ENCODE measurements around the gene CCDC50. TPM values are rescaled to one million over a fixed set of nuclear protein-coding genes. Genes with fewer than 3 reads are reported as not detected.

CCDC50 gene
- polyA plus RNA-seq, 5 donors: 45.3 to 83.8 (median 66.8) TPM

DNA sequence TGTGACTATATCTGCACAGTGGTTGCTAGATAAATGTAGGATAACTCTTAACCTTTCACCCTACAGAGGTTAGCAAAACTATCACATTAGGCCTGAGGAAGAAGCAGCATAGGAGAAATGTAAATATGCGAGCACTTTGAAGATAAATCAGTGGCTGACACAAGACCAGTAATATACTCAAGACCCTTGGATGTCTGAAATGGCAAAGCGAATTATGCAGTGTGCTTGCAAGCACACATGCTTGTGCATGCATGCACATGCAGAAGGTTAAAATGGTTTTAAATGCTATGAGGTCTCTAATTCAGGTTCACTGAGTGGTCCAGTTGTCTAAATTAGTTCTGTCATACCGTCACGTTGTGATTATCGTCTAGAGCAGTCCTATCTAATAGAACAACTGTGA lies 14.7 kb downstream of the CCDC50 start:
- DNase-seq: no peak

DNA sequence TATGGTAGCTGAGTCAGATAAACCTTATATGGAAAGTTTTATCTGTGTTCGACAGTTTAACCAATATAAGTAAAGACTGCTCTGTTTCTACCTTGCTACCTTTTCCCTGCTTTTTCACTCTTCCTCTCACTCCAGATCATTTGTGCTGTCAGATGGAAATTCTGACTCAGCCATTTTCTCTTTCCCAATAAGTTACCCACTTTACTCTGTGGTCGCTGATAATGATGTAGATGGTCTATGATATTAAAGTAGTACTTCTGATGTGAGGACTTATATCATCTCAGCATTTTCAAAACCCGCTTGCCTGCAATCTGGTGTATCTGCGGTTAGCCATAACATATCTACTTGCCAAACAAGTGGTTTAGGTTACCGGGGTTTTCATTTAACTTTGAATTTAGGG lies 16.1 kb downstream of the CCDC50 start:
- DNase-seq: no peak

DNA sequence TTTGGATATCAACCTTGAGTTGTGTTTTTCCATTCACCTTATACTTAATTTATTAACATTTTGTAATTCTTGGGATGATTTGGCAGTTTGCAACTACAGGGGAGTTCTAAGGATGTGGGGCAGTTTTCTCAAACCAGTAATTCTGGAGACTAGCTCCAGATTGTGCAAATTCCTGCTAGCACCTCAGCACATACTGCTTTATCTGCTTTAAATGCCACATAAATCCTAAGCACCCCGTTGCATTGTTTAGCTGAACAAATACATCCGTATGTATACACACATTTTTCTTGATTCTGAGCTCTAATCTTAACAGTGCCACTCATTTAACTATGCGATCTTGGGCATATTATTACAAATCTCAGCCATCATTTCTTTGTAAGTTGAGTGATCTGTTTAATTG lies 18.0 kb downstream of the CCDC50 start:
- no peak for DNase-seq

DNA sequence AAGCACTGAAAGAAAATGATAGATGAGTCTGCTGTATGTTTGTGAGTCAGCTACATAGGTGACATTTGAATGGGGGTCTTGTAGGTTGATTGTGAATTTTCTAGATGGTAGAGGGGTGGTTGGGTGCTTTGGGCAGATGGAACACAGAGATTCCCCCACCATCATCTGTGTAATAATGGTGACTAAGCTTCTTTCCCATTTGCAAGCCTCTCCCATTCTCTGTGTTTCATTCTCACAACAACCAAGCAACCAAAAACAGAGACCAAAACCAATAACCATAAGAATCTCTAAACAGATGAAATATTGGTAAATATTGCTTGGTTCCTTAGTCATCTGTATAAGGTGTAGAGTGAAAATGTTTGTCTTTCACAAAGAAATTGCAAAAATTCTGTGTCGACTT lies 18.9 kb downstream of the CCDC50 start:
- no peak for DNase-seq

- peak in 1 of 2 donors; percentile 20 for DNase-seq
These were observed 21.3 kb downstream of the CCDC50 start for GRCh38 chr3:191350396-191351090.

DNA sequence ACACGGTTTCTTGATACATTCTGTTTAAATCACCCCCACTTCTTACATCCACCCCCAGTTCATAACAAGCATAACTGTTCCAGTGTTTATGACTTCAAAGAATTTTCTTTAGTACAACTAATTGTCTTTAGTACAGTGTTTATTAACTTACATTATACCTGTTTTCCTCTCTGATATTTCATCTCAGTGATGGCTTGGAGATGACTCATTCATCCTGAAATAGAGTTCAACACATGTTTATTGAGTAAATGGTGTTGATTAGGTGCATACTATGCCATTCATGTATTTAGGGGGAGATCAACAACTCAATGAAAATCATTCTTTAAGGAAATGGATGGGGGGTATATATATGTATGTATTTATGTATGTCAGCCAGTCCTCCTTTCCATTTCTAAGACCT lies 22.8 kb downstream of the CCDC50 start:
- DNase-seq: no peak

GRCh38 chr3:191353022-191353777 lies 24.0 kb downstream of the CCDC50 start:
- no peak for DNase-seq

DNA sequence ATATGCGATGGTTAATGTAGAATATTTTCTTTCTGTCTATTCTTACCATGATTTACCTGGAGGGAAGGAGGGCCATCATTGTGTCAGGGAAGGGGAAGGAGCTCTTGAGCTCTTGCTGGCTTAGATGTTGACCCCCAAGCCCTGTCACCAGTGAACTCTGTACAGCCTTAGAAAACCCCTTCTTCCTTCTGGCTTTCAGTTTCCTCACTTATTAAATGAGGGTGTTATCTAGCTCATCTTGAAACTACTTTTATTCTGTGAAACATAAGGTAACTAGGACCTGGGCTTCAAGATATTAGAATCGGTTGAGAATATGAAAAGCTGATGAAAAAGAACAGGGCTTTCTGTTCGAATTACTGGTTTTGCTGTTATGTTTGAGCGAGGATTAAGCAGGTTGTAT lies 26.2 kb downstream of the CCDC50 start:
- no peak for DNase-seq

- DNase-seq: no peak
These were observed 27.6 kb downstream of the CCDC50 start for GRCh38 chr3:191356631-191357439.

DNA sequence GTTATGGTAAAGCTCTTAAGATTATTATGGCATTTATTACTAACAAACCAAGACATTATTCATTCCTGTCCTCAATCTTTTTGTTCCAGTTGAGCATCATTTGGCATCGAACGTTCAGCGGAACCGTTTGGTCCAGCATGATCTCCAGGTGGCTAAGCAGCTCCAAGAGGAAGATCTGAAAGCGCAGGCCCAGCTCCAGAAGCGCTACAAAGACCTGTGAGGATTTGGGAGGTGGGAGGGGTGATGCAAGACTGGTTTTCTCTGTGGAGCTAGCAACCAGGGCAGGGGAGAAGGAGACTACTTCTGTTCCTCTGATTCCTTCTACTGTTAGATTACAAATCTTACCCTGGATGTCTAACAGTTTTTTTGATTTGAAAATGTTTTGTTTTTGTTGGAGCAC lies 28.7 kb downstream of the CCDC50 start:
- no peak for DNase-seq

DNA sequence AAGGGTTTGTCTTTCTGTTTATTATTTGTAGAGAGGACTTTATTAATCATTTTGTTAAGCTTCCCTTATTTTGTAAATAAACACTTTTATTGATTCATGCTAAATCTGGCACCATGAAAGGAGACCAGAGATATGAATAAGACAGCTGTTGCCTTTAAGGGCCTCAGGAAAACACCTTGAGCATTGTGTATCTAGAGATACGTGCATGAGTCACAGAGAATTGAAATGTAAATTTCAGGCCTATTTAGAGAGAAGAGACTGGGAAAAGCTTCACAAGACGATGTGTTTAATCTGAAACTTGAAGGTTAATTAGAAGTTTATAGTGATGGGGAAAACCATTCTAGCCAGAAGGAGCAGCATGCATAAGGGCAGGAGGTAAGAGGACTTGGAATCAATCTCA lies 29.7 kb downstream of the CCDC50 start:
- DNase-seq: no peak

DNA sequence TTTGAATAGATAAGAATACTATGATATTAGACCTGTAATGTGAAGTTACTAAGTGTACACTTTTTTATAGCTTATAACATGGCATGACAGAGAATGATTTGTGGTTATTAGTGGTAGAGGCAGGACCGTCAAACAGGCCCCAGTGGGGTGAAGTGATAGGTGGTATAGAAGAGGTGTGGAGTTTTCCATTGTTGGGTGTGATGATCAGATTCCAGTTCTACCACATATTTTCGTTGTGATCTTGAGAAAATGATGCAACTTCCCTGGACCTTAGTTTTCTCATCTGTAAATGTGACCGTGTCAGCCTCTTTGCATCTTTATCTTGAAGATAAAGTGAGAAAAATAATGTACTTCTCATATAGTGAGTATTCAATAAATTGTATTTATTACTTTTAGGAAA lies 31.4 kb downstream of the CCDC50 start:
- no peak for DNase-seq

DNA sequence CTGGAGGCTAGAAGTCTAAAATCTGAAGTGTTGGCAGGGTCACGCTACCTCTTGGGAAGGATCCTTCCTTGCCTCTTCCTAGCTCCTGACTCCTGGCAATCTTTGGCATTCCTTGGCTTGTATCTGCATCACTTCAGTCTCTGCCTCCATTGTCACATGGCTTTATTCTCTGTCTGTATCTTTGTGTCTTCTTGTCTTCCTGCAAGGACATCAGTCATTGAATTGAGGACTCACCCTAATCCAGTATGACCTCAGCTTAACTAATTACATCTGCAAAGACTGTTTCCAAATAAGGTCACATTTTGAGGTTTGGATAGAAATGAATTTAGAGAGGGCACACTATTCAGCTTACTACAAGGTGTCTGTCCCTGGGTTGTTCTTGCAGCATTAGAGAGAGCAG lies 32.3 kb downstream of the CCDC50 start:
- no peak for DNase-seq

DNA sequence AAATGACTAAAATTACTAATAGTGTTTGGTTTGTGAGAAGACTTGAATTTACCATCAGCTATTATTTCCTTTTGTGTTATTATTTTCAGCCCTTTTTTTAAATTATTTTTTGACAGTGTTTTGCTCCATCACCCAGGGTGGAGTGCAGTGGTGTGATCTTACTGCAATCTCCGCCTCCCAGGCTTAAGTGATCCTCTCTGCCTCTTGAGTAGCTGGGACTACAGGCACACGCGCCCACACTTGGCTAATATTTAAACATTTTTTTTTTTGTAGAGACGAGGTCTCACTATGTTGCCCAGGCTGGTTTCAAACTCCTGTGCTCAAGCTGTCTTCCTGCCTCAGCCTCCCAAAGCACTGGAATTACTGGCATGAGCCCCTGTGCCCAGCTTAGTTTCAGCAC lies 32.8 kb downstream of the CCDC50 start:
- DNase-seq: no peak

GRCh38 chr3:191362524-191363090 lies 33.4 kb downstream of the CCDC50 start:
- DNase-seq: no peak

GRCh38 chr3:191363221-191363620 lies 34.0 kb downstream of the CCDC50 start:
- DNase-seq: no peak

DNA sequence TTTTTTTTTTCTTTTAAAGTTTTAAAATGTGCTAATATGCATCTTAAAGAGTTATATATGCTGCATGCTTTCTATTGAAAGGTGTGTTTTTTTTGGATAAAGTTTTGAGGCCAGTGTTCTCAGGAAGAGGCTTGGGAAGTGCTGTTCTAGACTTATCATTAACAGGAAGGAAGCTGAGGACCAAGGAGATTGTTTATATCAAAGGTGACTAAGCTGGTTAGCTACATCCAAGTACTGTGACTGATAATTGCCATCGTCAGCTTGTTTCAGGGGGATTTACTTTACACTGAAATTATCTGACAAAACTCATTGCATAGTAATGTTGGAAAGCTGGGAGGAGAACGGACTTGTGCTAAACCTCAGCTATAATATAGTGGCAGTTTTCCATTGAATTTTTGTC lies 37.5 kb downstream of the CCDC50 start:
- DNase-seq: no peak

GRCh38 chr3:191368755-191369615 lies 39.8 kb downstream of the CCDC50 start:
- no peak for DNase-seq

DNA sequence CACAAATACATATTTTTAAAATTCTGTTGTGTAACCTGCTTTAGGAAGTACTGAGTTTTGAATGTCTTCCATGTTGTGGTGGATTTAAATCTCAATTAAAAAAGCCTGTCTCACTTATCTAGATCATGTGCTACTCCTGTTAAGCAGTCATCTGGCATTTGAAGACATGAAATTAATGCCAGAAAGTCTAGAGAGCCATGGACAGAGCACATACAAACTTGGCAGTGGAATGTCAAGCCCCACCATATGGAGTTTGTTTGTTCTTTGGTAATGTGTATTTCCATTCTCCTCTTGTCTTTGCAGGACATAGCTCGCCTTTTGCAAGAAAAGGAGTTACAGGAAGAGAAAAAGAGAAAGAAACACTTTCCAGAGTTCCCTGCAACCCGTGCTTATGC lies 40.4 kb downstream of the CCDC50 start:
- DNase-seq: peak; percentile 68 to 88

GRCh38 chr3:191372122-191372521 lies 42.9 kb downstream of the CCDC50 start:
- DNase-seq: no peak

- no peak for DNase-seq
These were observed 44.1 kb downstream of the CCDC50 start for GRCh38 chr3:191373327-191373726.
